Immature natural killer cell (primary cell): ENCODE data around the gene RASSF8. TPM values are rescaled to one million over a fixed set of nuclear protein-coding genes. Genes with fewer than 3 reads are reported as not detected.

Experiments used
- DNase-seq, 3 donors: peaks; one replicate each; pipeline ENCODE4 v3.0.0; 2022; ENCODE audit warnings: mixed read lengths in 1 of 3
- H3K27ac Mint-ChIP-seq, 6 donors: one replicate each; pipeline ENCODE4 v1.8.0; 2020; ENCODE audit warnings: mixed read lengths in 6 of 6, mild to moderate bottlenecking in 5 of 6, inconsistent platforms in 4 of 6, moderate library complexity in 3 of 6
- H3K27me3 Mint-ChIP-seq, 3 donors: one replicate each; pipeline ENCODE4 v1.8.0; 2020 to 2021; ENCODE audit warnings: low read depth in 3 of 3, mild to moderate bottlenecking in 3 of 3, mixed read lengths in 3 of 3, moderate library complexity in 3 of 3, inconsistent platforms in 1 of 3
- H3K36me3 Mint-ChIP-seq, 3 donors: one replicate each; pipeline ENCODE4 v1.8.0; 2020; ENCODE audit warnings: mixed read lengths in 3 of 3, inconsistent platforms in 2 of 3, mild to moderate bottlenecking in 2 of 3
- H3K4me1 Mint-ChIP-seq, 2 donors: one replicate each; pipeline ENCODE4 v1.8.0; 2020; ENCODE audit warnings: inconsistent platforms in 2 of 2, mild to moderate bottlenecking in 2 of 2, mixed read lengths in 2 of 2, moderate library complexity in 1 of 2
- H3K4me3 Mint-ChIP-seq, 5 donors: one replicate each; pipeline ENCODE4 v1.8.0; 2020; ENCODE audit warnings: mild to moderate bottlenecking in 5 of 5, mixed read lengths in 5 of 5, inconsistent platforms in 3 of 5, moderate library complexity in 3 of 5
- H3K9me3 Mint-ChIP-seq, 6 donors: one replicate each; pipeline ENCODE4 v1.8.0; 2020; ENCODE audit warnings: mild to moderate bottlenecking in 6 of 6, mixed read lengths in 6 of 6, inconsistent platforms in 4 of 6, moderate library complexity in 3 of 6
- polyA plus RNA-seq, 3 donors: library from polyadenylated mRNA; unstranded; fragments of 300-500 nt; fragmentation: Illumina TruSeq; gene quantifications; one replicate each; pipeline ENCODE4 v1.2.3, GENCODE V29; 2021

RASSF8 gene
- polyA plus RNA-seq, 3 donors from 2014 or later: 0.30 to 1.3 TPM; not detected in 1

DNA sequence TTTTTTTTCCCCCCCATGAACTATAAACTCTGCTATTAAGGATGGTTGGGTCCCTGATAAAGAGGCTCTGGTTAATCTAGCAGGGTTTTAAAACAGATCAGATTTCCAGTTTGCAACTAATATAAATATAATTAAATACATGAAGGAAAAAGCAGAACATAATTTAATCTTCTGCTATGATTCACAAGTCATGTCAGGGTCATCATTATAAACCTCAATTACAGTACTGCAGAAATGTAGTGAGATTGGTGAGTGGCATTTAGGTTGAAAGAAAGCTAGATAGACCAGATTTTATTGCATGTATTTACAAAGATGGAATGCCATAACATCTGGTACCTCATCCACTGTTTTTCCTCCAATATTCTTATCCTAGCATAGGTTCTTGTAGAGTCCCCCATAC lies 14.5 kb upstream of the RASSF8 start:
- no peak for DNase-seq
- no peaks in the 10 kb centered on the region for H3K4me1 Mint-ChIP-seq
- no peaks in the 10 kb centered on the region for H3K36me3 Mint-ChIP-seq
- H3K4me3 Mint-ChIP-seq: no peak overlapping the region
- no peaks in the 10 kb centered on the region for H3K9me3 Mint-ChIP-seq
- H3K27me3 Mint-ChIP-seq: no peaks in the 10 kb centered on the region
- no peak overlapping the region for H3K27ac Mint-ChIP-seq

DNA sequence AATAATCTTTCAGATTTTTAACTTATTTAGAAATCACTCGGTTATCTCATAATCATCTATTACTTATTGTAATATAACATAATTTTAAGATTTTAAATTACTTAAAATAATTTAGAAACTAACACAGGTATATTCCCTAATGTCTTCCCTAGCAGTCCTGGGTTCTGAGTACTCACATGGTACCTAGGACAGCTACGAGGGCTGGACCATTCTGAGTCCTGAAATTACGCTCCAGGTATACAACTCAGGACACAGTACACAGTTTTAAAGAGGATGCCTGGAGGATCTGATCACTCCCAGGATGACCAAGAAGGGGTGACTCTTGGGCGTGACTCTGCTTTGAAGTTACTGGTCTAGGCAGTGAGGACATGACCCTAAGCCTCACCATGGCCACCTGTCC lies 9.1 kb upstream of the RASSF8 start:
- no peaks in the 10 kb centered on the region for H3K27me3 Mint-ChIP-seq
- DNase-seq: no peak
- H3K9me3 Mint-ChIP-seq: no peaks in the 10 kb centered on the region
- no peak overlapping the region for H3K4me3 Mint-ChIP-seq
- H3K27ac Mint-ChIP-seq: no peak overlapping the region
- no peaks in the 10 kb centered on the region for H3K36me3 Mint-ChIP-seq
- H3K4me1 Mint-ChIP-seq: no peaks in the 10 kb centered on the region

DNA sequence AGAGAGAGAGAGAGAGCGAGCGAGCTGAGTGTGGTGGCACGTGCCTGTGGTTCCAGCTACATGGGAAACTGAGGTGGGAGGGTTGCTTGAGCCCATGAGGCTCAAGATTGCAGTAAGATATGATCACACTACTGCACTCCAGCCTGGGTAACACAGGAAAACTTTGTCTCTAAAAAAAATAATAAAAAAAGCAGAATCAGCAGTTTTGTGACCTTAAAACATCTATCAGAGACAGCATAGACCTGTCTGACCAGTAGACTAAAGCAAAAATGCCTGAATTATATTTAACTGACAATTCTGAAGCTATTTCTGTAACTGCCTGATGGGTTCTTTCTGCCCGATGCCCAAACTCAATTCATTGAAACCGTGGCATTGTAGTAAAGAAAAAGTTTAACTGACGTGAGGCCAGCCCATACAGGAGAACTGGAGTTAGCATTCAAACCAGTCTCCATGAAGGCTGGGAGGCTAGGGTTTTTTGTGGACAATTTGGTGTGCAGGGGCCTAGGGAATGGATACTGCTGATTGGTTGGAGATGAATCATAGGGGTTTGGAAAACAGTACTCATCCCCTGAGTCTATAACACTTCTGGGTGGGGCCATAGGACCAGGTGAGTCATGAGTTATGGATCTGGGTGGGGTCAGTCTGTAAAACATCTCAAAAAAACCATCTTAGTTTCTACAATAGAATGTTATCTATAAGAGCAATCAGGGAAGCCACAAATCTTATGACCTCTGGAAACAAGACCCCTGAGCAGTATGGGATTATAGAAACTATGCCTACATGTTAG lies 8.0 kb upstream of the RASSF8 start:
- Mint-ChIP-seq H3K36me3 (no peaks in the 10 kb centered on the region), H3K27ac (no peak overlapping the region), H3K27me3 (no peaks in the 10 kb centered on the region), H3K4me1 (no peaks in the 10 kb centered on the region), H3K9me3 (no peaks in the 10 kb centered on the region), H3K4me3 (no peak overlapping the region)
- no peak for DNase-seq

- H3K27me3 Mint-ChIP-seq: peaks cover 10 to 33% (median 12%) of the 10 kb centered on the region in 3 donors
- H3K36me3 Mint-ChIP-seq: no peaks in the 10 kb centered on the region
- H3K4me1 Mint-ChIP-seq: peaks cover 14 to 16% of the 10 kb centered on the region in 2 donors
- H3K27ac Mint-ChIP-seq: no peak overlapping the region
- peaks cover 0 to 2% (median 0%) of the 10 kb centered on the region in 6 donors for H3K9me3 Mint-ChIP-seq
- peak overlapping the region; percentile 54 to 74 (median 70) for H3K4me3 Mint-ChIP-seq
- no peak for DNase-seq
Measured at GRCh38 chr12:25957793-25958427, 572 bp upstream of the RASSF8 start.

DNA sequence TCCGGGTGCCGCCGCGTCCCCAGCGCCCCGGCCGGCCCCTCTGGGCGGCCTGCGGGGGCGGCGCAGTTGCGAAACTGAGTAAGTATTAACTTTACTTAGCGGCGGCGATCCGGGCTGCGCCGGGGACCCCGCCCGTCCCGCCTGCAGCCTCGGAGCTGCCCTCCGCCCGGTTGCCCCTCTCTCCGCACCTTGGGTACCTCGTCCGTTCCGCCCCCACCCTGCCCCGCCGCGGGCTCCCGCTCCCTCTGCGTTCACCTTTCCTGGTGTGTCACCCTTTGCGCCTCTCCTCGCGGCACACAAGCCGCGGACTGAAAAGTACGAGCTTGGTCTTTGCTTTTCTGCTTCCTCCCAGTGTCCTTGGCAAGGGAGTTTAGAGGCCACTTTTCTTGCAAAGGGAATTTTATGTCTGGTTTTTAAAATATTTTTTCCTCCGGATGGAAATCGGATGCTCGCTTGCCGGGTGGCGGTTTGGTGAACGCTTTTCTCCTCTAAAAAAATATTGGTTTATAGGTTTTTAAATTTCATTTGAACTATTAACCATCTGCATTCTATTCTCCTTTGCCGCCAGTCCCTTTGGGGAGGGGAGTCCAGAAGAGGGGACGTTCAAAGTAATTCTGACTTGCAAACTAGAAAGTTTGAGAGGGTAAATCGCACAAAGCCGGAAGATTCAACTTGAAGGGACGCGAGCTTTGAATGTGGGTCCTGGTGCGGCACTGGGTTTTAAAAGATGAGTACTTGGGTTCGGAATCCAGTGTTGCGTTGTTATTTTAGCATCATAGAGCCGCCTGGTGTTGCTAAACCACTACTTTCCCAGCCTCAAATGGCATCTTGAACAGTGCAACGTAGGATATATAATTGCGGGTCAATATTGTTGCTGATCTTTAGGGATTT lies 834 bp downstream of the RASSF8 start:
- H3K4me1 Mint-ChIP-seq: peaks cover 14 to 16% of the 10 kb centered on the region in 2 donors
- H3K36me3 Mint-ChIP-seq: no peaks in the 10 kb centered on the region
- no peak for DNase-seq
- peaks cover 0 to 2% (median 0%) of the 10 kb centered on the region in 6 donors for H3K9me3 Mint-ChIP-seq
- H3K4me3 Mint-ChIP-seq: peak overlapping the region; percentile 77 to 82 (median 80)
- peak overlapping the region in 1 of 6 donors; percentile 2 for H3K27ac Mint-ChIP-seq
- peaks cover 12 to 33% (median 12%) of the 10 kb centered on the region in 3 donors for H3K27me3 Mint-ChIP-seq

DNA sequence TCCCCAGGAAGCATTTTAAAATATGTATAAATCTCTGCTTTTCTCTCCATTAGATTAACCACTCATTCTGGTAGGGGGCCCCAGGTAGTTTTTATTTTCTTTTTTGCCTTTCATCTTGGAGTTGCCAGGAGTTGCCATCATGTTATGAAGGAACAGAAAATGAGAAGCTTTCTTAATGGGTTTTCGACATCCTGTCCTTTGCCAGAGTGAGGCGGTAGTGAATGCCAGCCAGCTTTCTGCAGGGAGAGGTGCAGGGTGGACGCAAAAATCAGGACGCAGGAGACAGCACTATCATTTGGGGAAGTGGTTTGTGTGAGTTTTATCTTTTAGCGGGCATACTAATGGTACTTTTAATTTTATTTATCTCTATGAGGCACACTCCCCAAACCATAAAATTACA lies 1.7 kb downstream of the RASSF8 start:
- no peak for DNase-seq
- H3K9me3 Mint-ChIP-seq: peaks cover 0 to 2% (median 0%) of the 10 kb centered on the region in 6 donors
- no peaks in the 10 kb centered on the region for H3K36me3 Mint-ChIP-seq
- H3K4me3 Mint-ChIP-seq: peak overlapping the region; percentile 77 to 82 (median 80)
- peaks cover 12 to 33% (median 12%) of the 10 kb centered on the region in 3 donors for H3K27me3 Mint-ChIP-seq
- H3K4me1 Mint-ChIP-seq: peaks cover 14 to 16% of the 10 kb centered on the region in 2 donors
- H3K27ac Mint-ChIP-seq: no peak overlapping the region

DNA sequence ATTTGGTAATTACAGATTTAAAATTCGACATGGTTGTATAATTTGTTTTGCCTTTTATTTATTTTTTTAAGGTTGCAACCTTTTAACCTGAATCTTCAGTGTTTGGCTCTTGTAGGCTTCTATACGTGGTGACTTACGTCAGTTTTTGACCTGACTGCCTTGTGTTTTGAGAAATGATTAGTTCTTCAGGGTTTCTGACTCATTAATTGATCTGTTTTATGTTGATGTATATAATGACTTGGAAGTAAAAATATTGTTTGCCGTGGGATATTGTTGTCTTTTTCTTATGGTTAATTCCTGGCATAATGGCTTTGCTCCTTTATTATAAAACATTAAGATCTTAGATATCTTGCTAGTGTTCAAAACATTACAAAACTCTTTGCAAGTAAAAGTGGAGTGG lies 2.5 kb downstream of the RASSF8 start:
- H3K4me1 Mint-ChIP-seq: peaks cover 14 to 16% of the 10 kb centered on the region in 2 donors
- H3K9me3 Mint-ChIP-seq: peaks cover 0 to 2% (median 0%) of the 10 kb centered on the region in 6 donors
- no peak overlapping the region for H3K4me3 Mint-ChIP-seq
- no peak for DNase-seq
- H3K27ac Mint-ChIP-seq: no peak overlapping the region
- peaks cover 12 to 33% (median 16%) of the 10 kb centered on the region in 3 donors for H3K27me3 Mint-ChIP-seq
- peaks cover 0 to 3% (median 0%) of the 10 kb centered on the region in 3 donors for H3K36me3 Mint-ChIP-seq

GRCh38 chr12:25962932-25963525 lies 4.5 kb downstream of the RASSF8 start:
- Mint-ChIP-seq H3K27ac (no peak overlapping the region), H3K4me3 (no peak overlapping the region), H3K4me1 (peaks cover 13 to 16% of the 10 kb centered on the region in 2 donors), H3K36me3 (peaks cover 0 to 3% (median 0%) of the 10 kb centered on the region in 3 donors), H3K27me3 (peaks cover 12 to 23% (median 16%) of the 10 kb centered on the region in 3 donors), H3K9me3 (no peaks in the 10 kb centered on the region)
- DNase-seq: no peak

DNA sequence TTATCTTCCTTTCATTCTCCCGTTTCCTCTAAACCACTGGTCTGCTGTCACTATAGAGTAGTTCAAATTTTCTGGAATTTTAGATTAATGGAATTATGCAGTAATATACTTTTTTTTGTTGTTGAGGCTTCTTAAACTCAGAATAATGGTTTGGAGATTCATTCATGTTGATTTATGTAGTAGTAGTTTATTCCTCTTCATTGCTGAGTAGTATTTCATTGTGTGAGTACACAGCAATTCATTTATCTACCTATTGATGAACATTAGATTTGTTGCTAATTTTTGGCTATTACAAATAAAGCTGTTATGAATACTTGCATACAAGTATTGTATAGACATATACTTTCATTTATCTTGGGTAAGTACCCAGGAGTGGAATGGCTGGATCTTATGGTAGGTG lies 7.2 kb downstream of the RASSF8 start:
- no peak overlapping the region for H3K4me3 Mint-ChIP-seq
- peaks cover 6 to 14% (median 11%) of the 10 kb centered on the region in 3 donors for H3K27me3 Mint-ChIP-seq
- H3K36me3 Mint-ChIP-seq: peaks cover 0 to 3% (median 0%) of the 10 kb centered on the region in 3 donors
- DNase-seq: no peak
- H3K9me3 Mint-ChIP-seq: peaks cover 0 to 1% (median 0%) of the 10 kb centered on the region in 6 donors
- H3K4me1 Mint-ChIP-seq: peaks cover under 1 to 1% of the 10 kb centered on the region in 2 donors
- H3K27ac Mint-ChIP-seq: no peak overlapping the region

DNA sequence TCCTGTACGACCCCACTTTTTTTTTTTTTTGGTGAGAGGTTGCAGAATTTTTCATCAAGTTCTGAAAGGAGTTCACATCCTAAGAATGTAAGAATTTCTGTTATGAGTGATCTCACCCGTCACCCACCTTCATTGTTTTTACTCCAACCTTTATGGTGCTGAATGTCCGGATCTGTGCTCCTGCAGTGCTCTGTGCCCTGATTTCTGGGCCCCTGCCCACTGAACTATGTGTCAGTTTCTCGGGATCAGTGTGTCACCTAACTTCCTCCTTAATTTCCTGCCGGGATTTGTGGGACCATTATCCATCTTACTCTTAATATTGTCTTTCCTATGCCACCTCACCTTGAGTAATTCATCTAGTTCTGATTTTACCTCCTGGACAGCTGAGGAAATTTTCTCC lies 11.6 kb downstream of the RASSF8 start:
- no peak overlapping the region for H3K4me3 Mint-ChIP-seq
- no peak for DNase-seq
- H3K27ac Mint-ChIP-seq: no peak overlapping the region
- H3K4me1 Mint-ChIP-seq: no peaks in the 10 kb centered on the region
- peaks cover 0 to 3% (median 0%) of the 10 kb centered on the region in 3 donors for H3K36me3 Mint-ChIP-seq
- H3K27me3 Mint-ChIP-seq: peaks cover 3 to 4% (median 3%) of the 10 kb centered on the region in 3 donors
- peaks cover 0 to 7% (median 0%) of the 10 kb centered on the region in 6 donors for H3K9me3 Mint-ChIP-seq

- H3K9me3 Mint-ChIP-seq: peaks cover 0 to 7% (median 0%) of the 10 kb centered on the region in 6 donors
- no peaks in the 10 kb centered on the region for H3K36me3 Mint-ChIP-seq
- no peak overlapping the region for H3K27ac Mint-ChIP-seq
- H3K27me3 Mint-ChIP-seq: peaks cover 0 to 3% (median 3%) of the 10 kb centered on the region in 3 donors
- DNase-seq: no peak
- no peak overlapping the region for H3K4me3 Mint-ChIP-seq
- H3K4me1 Mint-ChIP-seq: no peaks in the 10 kb centered on the region
Measured at GRCh38 chr12:25970916-25971653, 12.6 kb downstream of the RASSF8 start.

GRCh38 chr12:25971654-25972041 lies 13.2 kb downstream of the RASSF8 start:
- no peak overlapping the region for H3K4me3 Mint-ChIP-seq
- H3K9me3 Mint-ChIP-seq: peaks cover 0 to 7% (median 0%) of the 10 kb centered on the region in 6 donors
- H3K27me3 Mint-ChIP-seq: peaks cover 0 to 3% (median 3%) of the 10 kb centered on the region in 3 donors
- no peak overlapping the region for H3K27ac Mint-ChIP-seq
- H3K36me3 Mint-ChIP-seq: no peaks in the 10 kb centered on the region
- no peaks in the 10 kb centered on the region for H3K4me1 Mint-ChIP-seq
- no peak for DNase-seq

GRCh38 chr12:25972783-25973182 lies 14.3 kb downstream of the RASSF8 start:
- Mint-ChIP-seq H3K4me1 (no peaks in the 10 kb centered on the region), H3K4me3 (no peak overlapping the region), H3K27ac (no peak overlapping the region), H3K27me3 (peaks cover 0 to 3% (median 3%) of the 10 kb centered on the region in 3 donors), H3K9me3 (peaks cover 0 to 7% (median 0%) of the 10 kb centered on the region in 6 donors), H3K36me3 (no peaks in the 10 kb centered on the region)
- DNase-seq: no peak
